Lower lobe of right lung (tissue), 2 donors: ENCODE data around the gene OLFM1. TPM values are rescaled to one million over a fixed set of nuclear protein-coding genes. Genes with fewer than 3 reads are reported as not detected.
"Not testable (repeated sequence)": the region's sequence is repeated elsewhere in the genome, so short reads cannot be mapped to it uniquely, and the experiment has no call there.

Experiments used
- ATAC-seq, 2 donors: fragments of 200-7000 bp; cut with Tn5 transposase; one replicate each; pipeline ENCODE4 v1.9.1; 2020 to 2022; ENCODE audit warnings: mild to moderate bottlenecking in 2 of 2, moderate library complexity in 2 of 2
- DNase-seq: peaks from one replicate; pipeline ENCODE4 v3.0.0-alpha.2; 2020
- H3K27ac ChIP-seq: fragments of 200-600 bp; one replicate; pipeline ENCODE4 v1.8.0; 2022
- H3K27me3 ChIP-seq: fragments of 200-600 bp; one replicate; pipeline ENCODE4 v1.8.0; 2022; ENCODE audit warnings: low read depth
- H3K36me3 ChIP-seq: fragments of 200-600 bp; one replicate; pipeline ENCODE4 v1.8.0; 2022; ENCODE audit warnings: mild to moderate bottlenecking
- H3K4me1 ChIP-seq: fragments of 200-600 bp; one replicate; pipeline ENCODE4 v1.8.0; 2022
- H3K4me3 ChIP-seq: fragments of 200-600 bp; one replicate; pipeline ENCODE4 v1.8.0; 2022; ENCODE audit warnings: mild to moderate bottlenecking
- H3K9me3 ChIP-seq: fragments of 200-600 bp; one replicate; pipeline ENCODE4 v1.8.0; 2022
- intact Hi-C: fragments of 100-400 bp; cut with DNase I; formaldehyde crosslinking; loops from one replicate; pipeline ENCODE4 v1.11.0; 2022
- total RNA-seq: library from RNA; stranded (reverse); fragmentation: NEBNext Ultra II Directional; extraction: Animal tissue kit (Norgen Biotek cat#: 25700); gene quantifications from one replicate; pipeline ENCODE4 v1.2.1, GENCODE V29; 2021
- TF ChIP-seq, protein P1 (sequence below): fragments of 200-600 bp; IDR thresholded peaks from one replicate; pipeline ENCODE4 v1.8.0; 2022; ENCODE audit warnings: antibody characterized with exemption, mild to moderate bottlenecking
- donor health status: DM: no; HTN: yes; CAD: no; lungs with severe emphysema.

The OLFM1 gene
- total RNA-seq, 1 donor from 2014 or later: 24.1 TPM

DNA sequence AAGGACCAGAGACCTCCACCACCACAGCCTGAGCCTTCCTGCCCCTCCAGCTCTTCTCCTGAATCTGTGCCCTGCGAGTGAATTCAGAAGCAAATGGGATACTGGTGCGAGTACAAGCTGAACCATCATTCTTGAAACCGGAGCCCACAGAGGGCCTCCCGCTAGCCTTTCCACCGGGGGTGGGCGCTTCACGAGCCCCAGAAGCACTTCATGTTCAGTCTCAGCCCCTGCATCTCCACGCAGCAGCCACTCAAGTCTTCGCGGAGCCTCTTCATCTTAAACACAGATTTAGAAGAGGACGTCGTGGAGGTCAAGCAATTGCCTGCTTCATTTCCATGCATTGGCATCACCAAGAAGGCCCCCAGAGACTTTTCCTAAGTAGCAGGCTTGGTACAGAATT, 26.0 kb upstream of the OLFM1 start:
- Histone ChIP-seq H3K36me3 (no peaks in the 10 kb centered on the region), H3K27me3 (peaks cover 6% of the 10 kb centered on the region), H3K27ac (no peak overlapping the region), H3K4me3 (no peak overlapping the region), H3K9me3 (peaks cover 5% of the 10 kb centered on the region), H3K4me1 (no peaks in the 10 kb centered on the region)
- intact Hi-C loops: no loop called here
- TF ChIP-seq, protein P1, sequence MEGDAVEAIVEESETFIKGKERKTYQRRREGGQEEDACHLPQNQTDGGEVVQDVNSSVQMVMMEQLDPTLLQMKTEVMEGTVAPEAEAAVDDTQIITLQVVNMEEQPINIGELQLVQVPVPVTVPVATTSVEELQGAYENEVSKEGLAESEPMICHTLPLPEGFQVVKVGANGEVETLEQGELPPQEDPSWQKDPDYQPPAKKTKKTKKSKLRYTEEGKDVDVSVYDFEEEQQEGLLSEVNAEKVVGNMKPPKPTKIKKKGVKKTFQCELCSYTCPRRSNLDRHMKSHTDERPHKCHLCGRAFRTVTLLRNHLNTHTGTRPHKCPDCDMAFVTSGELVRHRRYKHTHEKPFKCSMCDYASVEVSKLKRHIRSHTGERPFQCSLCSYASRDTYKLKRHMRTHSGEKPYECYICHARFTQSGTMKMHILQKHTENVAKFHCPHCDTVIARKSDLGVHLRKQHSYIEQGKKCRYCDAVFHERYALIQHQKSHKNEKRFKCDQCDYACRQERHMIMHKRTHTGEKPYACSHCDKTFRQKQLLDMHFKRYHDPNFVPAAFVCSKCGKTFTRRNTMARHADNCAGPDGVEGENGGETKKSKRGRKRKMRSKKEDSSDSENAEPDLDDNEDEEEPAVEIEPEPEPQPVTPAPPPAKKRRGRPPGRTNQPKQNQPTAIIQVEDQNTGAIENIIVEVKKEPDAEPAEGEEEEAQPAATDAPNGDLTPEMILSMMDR: no peak
- DNase-seq (peak; percentile 23), ATAC-seq (no peak)

DNA sequence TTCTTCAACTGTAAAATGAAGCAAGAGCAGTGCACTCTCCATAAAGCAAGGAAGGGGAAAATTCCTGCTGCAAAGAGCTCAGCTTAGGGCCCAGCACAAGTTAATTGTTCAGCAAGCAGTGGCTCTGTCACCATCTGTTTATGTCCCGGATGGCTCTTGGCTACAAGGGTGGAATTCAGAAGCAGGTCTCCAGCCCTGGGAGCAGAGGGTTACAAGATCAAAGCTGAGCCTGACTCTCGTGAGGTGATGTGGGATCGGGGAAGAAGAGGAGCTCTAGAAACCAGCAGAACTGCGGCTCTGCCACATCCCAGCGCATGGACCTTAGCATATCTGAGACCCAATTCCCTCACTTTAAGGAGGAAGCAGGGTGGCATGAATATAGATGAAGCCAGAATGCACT, 25.2 kb upstream of the OLFM1 start:
- ATAC-seq (no peak), DNase-seq (no peak)
- H3K9me3 ChIP-seq: peaks cover 5% of the 10 kb centered on the region
- no peak overlapping the region for H3K4me3 ChIP-seq
- no peaks in the 10 kb centered on the region for H3K4me1 ChIP-seq
- H3K27ac ChIP-seq: no peak overlapping the region
- TF ChIP-seq, protein P1: no peak
- intact Hi-C loops: no loop called here
- no peaks in the 10 kb centered on the region for H3K36me3 ChIP-seq
- H3K27me3 ChIP-seq: peaks cover 6% of the 10 kb centered on the region

- H3K4me3 ChIP-seq, H3K4me1 ChIP-seq, intact Hi-C loops, ATAC-seq, H3K36me3 ChIP-seq, H3K9me3 ChIP-seq, H3K27ac ChIP-seq: not testable (repeated sequence)
- DNase-seq: peak; percentile 18
- peaks cover 17% of the 10 kb centered on the region for H3K27me3 ChIP-seq
Observed at GRCh38 chr9:135063466-135063865, 24.0 kb upstream of the OLFM1 start.

DNA sequence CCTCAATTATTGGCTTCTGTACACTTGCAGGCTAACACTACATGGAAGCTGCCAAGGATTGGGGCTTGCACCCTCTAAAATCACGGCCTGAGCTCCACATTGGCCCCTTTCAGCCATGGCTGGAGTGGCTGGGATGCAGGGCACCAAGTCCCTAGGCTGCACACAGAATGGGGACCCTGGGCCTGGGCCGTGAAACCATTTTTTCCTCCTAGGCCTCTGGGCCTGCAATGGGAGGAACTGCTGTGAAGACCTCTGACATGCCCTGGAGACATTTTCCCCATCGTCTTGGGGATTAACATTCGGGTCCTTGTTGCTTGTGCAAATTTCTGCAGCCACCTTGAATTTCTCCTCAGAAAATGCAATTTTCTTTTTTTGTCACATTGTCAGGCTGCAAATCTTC, 23.6 kb upstream of the OLFM1 start:
- H3K4me3 ChIP-seq, H3K4me1 ChIP-seq, ATAC-seq, DNase-seq, H3K27ac ChIP-seq, intact Hi-C loops, H3K36me3 ChIP-seq, H3K9me3 ChIP-seq: not testable (repeated sequence)
- peaks cover 21% of the 10 kb centered on the region for H3K27me3 ChIP-seq

- ATAC-seq: no peak
- H3K36me3 ChIP-seq: no peaks in the 10 kb centered on the region
- no peak overlapping the region for H3K4me3 ChIP-seq
- peaks cover 5% of the 10 kb centered on the region for H3K9me3 ChIP-seq
- TF ChIP-seq, protein P1: no peak
- DNase-seq: peak; percentile 15
- H3K4me1 ChIP-seq: no peaks in the 10 kb centered on the region
- intact Hi-C loops: no loop called here
- peaks cover 23% of the 10 kb centered on the region for H3K27me3 ChIP-seq
- no peak overlapping the region for H3K27ac ChIP-seq
Observed at GRCh38 chr9:135065151-135065550, 22.3 kb upstream of the OLFM1 start.

GRCh38 chr9:135065804-135066203, 21.7 kb upstream of the OLFM1 start:
- Histone ChIP-seq H3K4me1 (no peaks in the 10 kb centered on the region), H3K27ac (no peak overlapping the region), H3K27me3 (peaks cover 23% of the 10 kb centered on the region), H3K4me3 (no peak overlapping the region), H3K36me3 (no peaks in the 10 kb centered on the region), H3K9me3 (peaks cover 5% of the 10 kb centered on the region)
- intact Hi-C loops: no loop called here
- no peak for ATAC-seq
- no peak for DNase-seq
- TF ChIP-seq, protein P1: no peak

DNA sequence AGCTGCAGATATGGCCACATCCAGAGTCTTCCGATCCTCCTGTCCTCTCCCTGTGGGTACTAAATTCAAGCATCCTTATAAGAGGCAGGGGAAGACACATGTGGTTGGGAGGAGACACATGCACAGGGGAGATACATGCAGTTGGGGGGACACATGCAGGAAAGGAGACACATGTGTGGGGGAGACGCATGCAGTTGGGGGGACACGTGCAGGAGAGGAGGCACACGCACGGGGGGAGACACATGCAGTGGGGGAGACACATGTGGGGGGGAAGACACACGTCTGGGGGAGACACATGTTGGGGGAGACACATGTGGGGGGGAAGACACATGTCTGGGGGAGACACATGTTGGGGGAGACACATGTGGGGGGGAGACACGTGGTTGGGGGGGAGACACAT, 21.2 kb upstream of the OLFM1 start:
- TF ChIP-seq, protein P1: no peak
- H3K36me3 ChIP-seq: no peaks in the 10 kb centered on the region
- peaks cover 5% of the 10 kb centered on the region for H3K9me3 ChIP-seq
- H3K4me1 ChIP-seq: no peaks in the 10 kb centered on the region
- H3K27ac ChIP-seq: no peak overlapping the region
- no peak for ATAC-seq
- no peak overlapping the region for H3K4me3 ChIP-seq
- intact Hi-C loops: no loop called here
- peaks cover 23% of the 10 kb centered on the region for H3K27me3 ChIP-seq
- DNase-seq: peak; percentile 6
